HG02588 (cell line): ENCODE results near the gene C10orf105.

ENCODE experiments used
- ATAC-seq: cut with Tn5 transposase; IDR thresholded peaks from one replicate; pipeline ENCODE4 v1.9.1; 2021; ENCODE audit warnings: mild to moderate bottlenecking, moderate library complexity; ENCODE audit not compliant: unreplicated experiment

Gene C10orf105

GRCh38 chr10:71718165-71718698 lies 1.3 kb downstream of the C10orf105 start:
- no peak for ATAC-seq

DNA sequence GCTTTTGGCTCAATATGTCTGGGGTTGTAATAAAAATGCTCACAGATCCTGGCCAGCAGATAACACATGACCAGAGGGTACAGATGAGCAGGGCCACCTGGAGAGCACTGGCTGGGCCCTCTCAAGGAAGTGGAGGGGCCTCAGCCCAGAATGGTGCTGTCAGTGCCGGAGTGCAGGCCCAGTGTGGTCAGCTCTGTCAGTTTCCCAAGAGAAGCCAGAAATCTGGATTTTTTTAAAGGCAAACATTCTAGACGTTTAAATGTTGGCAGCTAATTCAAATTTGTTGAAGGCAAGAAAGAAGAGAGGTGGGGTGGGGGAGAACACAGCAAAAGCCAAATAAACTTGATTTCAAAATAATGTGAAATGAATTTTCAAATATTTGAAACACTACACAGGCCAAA lies 2.0 kb downstream of the C10orf105 start:
- ATAC-seq: no peak

DNA sequence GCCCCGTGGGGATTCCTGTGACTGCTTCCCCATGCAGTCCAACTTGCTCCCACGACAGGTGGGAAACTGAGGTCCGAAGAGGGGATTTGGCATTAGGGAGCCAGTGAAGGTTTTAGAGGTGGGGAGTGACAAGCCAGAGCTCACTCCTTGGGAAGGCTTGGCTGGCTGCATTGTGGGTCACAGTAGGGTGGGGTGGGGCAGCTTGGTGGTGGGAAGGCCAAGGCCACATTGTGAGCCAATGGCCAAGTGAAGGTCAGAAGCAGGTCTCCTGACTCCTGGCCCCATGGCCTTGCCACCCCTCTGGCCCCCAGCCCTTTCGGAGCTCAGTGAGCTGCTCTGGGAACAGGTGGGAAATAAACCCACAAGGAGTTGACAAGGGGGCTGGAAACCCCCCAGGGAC lies 2.5 kb downstream of the C10orf105 start:
- ATAC-seq: no peak

GRCh38 chr10:71716426-71716825 lies 3.2 kb downstream of the C10orf105 start:
- no peak for ATAC-seq

DNA sequence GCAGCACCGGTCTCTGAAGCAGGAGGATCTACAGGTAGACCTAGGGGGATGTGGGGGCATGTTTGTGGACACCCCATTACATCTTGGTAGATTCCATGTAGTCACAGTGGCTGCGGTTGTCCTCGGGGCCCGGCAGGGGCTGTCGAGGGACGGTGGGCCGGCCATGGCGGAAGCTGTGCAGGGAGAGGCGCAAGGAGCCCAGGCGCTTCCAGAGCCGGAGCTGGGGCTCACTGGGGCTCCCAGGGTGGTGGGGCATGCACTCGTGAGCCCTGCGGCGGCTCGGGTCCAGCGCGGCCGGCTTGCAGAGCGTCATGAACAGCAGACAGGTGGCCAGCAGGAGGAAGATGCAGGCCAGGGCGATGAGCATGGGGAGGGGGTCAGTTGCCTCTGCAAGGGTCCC lies 3.7 kb downstream of the C10orf105 start:
- ATAC-seq: no peak

DNA sequence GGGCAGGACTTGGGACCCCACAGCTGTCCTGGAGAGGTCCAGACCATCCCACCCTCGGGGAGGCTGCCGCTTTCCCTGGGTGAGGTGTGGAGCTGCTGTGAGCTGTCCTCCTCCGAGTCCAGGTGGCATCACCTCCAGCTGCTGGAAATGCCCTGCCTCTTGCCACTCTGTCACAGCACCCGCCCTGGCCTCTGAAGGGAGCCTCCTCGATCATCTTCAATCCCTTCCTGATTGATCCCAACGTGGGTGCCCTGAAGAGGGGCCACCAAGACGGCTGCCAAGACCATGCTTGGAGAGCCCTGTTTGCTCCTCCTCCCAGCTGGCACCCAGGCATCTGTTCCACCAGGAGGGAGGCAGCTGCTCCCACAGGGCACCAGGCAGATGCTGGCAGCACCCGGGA lies 4.6 kb downstream of the C10orf105 start:
- ATAC-seq: no peak

DNA sequence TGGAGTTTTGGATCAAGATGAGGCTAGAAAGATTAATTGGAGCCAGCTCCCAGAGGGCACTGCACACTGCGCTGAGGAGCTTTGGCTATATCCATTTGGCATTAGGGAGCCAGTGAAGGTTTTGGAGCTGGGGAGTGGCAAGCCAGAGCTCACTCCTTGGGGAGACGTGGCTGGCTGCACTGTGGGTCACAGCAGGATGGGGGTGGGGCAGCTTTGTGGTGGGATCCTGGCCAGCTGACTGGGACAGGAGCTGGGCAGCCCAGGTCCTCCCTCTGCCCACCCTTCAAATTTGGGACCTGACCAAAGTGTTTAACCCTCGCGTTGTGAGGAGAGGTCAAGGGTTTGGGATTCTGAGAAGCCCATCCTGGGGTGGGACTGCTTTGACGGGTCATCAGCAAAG lies 5.0 kb downstream of the C10orf105 start:
- ATAC-seq: no peak

DNA sequence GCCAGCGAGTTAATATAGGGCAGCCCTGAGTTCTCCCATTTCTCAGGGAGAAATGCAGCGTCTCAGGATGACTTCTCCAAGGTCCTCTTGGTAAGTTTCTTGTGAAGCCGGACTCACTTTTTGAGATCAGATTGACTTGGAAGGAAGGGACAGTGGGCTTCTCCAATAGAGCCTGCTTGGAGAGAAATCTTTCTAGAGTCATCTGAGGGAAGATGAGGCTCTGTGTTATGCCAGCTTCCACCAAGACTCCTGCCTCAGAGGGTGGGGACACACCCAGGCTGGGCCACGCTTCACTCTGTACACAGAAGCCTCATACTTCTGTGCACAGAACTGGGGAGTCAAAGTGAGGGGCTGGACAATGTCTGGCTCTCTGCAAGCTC lies 5.6 kb downstream of the C10orf105 start:
- ATAC-seq: no peak

- ATAC-seq: no peak
Measured at GRCh38 chr10:71713135-71714030, 6.2 kb downstream of the C10orf105 start.

DNA sequence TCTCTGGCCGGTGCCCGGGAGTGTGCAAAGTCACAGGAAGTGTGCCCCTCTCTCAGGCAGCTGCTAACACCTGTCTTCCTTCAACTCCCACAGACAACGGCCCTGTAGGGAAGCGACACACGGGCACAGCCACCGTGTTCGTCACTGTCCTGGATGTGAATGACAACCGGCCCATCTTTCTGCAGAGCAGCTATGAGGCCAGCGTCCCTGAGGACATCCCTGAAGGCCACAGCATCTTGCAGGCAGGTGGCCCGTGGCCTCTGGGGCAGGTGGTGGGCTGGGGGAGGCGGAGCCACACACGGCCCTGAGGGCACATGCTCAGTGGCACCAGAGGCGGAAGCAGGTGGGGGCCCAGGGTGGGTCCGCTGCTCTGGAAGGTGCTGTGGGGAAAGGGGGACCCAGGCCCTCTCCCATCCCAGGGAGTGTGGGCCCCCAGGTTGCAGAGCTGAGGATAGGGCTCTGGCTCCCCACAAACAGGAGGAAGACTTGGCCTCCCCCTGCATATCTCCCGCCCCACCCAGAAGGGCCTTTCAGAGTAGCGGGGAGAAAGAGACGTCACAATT lies 6.9 kb downstream of the C10orf105 start:
- no peak for ATAC-seq

DNA sequence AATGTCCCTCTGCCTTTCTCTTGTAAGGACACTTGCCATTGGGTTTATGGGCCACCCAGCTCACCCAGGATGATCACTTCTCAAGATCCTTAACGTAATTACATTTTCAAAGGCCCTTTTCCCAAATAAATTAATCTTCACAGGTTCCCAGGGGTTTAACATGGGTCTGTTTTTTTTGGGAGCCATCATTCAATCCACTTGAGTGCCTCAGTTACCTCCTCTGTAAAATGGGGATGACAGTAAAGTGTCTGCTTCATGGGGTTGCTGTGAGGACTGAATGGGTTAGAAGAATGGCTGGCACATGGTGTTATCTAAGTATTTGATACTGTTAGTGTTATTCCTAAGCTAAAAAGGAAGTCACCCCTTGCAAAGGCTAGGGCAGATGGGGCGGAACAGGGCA lies 7.4 kb downstream of the C10orf105 start:
- no peak for ATAC-seq

- no peak for ATAC-seq
Measured at GRCh38 chr10:71711052-71711623, 8.4 kb downstream of the C10orf105 start.

- ATAC-seq: no peak
Measured at GRCh38 chr10:71710519-71710918, 9.1 kb downstream of the C10orf105 start.

DNA sequence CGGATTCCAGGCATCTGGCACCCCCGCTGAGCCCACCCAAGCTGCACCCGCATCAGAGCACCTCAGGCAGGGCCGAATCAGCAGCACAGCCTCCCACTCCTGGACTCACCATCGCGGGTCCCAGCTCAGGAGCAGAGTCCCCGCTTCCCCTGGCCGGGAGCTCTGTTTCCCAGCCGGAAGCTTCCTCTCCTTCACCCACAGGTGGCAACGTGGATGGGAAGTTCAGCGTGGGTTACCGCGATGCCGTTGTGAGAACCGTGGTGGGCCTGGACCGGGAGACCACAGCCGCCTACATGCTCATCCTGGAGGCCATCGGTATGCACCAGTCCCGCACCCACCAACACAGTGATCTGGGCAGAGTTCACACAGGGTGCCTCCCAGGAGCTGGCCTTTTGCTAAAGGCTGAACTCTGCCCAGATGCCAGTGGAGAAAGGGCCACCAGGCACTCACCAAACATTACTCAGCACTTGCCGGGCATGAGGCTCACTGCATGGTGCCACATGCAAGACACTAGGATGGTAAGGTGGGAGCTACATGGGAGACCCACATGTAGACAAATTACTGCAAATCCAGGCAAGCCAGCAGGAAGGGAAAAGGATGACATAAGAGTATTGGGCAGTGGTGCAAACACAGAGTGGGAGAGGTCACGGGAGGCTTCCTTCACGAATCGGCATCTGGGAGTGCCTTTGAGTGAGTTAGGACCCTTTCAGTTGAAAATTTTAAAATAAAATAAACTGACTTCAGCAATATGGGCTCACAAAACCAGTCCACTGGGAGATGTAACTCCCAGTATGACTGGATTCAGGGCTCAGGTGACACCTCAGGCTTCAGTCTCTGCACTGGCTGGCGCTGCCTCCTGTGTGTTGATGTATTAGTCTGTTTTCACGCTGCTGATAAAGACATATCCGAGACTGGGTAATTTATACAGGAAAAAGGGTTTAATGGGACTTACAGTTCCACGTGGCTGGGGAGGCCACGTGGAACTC lies 10.4 kb downstream of the C10orf105 start:
- ATAC-seq: no peak

DNA sequence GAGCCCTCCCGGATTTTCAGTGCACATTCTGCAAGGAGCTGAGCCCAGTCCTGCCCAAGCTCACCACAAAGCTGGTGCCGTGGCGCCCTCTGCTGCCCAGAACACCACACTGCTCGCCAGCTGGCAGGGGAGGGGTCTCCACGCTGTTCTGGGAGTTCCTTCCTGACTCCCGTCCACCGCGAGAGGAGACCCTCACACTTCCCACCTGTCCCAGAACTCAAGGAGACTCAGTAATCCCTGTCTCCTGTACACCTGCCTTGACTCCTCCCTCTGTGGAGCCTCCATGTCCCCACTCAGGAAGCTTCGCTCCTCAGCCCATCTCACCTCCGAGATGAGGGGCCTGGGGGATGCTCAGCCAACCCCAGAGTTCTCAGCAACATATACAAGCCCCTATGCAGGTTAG lies 11.3 kb downstream of the C10orf105 start:
- no peak for ATAC-seq

DNA sequence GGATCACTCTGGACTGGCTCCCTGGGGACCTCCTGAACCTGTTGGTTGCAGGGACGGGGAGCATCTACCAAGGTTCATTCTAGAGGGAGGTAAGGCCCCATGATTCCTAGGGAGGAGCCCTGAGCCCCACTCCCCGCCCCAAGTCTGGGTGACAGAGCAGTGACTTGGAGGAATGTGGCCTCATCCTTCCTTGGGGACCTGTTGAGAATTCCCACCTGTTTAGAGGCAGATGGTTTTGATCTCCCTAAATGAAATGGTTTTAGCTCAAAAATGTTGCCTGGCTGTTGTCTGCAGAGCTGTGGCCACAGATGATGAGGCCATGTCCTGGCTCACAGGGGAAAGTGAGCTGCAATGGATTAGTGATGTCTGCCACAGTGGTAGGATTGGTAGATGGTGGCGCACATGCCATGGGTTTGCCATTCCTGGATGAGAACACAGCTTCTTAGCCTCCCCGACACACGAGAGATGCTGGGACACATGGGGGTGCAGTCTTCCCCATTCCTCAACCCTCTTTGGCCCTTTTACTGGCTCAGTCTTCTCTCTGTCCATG lies 12.3 kb downstream of the C10orf105 start:
- no peak for ATAC-seq

GRCh38 chr10:71706216-71707121 lies 13.1 kb downstream of the C10orf105 start:
- no peak for ATAC-seq

GRCh38 chr10:71705582-71705981 lies 14.0 kb downstream of the C10orf105 start:
- ATAC-seq: no peak

- ATAC-seq: no peak
Measured at GRCh38 chr10:71704816-71705215, 14.8 kb downstream of the C10orf105 start.
